ENCODE measurements around the gene TOP3B. TPM values are rescaled to one million over a fixed set of nuclear protein-coding genes. Genes with fewer than 3 reads are reported as not detected.

The TOP3B gene
- total and polyA plus RNA-seq, 2 experiments from 2014 or later = 35.7 to 77.7 TPM

DNA sequence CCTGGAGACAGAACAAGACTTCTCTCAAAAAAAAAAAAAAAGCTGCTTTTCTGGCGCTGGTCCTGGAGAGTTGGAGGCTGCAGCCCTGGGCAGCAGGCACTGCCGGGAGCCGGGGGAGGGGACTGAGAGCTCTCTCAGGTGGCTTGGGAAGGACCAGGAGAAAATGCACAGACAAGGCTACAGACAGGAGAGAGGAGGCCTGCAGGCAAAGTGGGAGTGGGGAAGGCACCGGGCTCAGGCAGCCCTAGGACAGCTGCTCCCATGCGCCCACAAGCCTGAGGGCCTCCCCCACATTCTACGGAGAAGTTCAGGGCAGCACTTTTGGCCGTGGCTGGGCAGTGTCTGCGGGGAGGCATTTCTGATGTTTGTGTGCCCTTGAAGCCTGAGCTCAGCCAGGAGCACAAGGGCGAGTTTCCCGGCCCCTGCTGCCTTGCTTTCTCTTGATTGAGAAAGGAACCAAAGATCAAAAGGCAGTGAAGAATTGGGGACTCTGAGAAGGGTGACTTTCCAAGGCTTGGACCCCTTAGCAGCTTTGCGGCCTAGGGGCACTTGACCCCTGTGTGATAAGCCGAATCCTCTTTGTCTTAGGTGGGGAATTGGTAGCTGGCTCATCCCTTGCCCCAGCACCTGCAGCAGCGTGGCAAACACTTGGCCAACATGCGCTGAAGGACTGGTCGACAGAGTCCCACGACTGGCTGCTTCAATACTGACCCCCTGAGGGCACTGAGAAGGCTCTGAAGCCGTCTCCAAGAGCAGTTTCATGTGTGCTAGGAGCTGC lies 65.2 kb downstream of the TOP3B start:
- H3K27me3 Mint-ChIP-seq (ENCODE audit: insufficient read depth, low read depth, poor library complexity) = peaks cover 22% of the 10 kb centered on the region
- no peaks in the 10 kb centered on the region for H3K27me3 ChIP-seq (ENCODE audit: insufficient read depth)
- no peak overlapping the region for H3K4me3 ChIP-seq
- no peaks in the 10 kb centered on the region for H3K36me3 ChIP-seq (ENCODE audit: insufficient read depth)
- H3K27ac ChIP-seq (ENCODE audit: low read depth) = no peak overlapping the region
- H3K4me3 Mint-ChIP-seq = no peak overlapping the region
- no peaks in the 10 kb centered on the region; the same call in 1 of the 2 replicates for H4K20me1 ChIP-seq (replicated peaks; ENCODE audit: insufficient read depth)
- peak; percentile 55 for DNase-seq (ENCODE audit: low spot score)
- peaks cover 47% of the 10 kb centered on the region for H3K4me1 Mint-ChIP-seq
- H3K79me2 ChIP-seq (replicated peaks; ENCODE audit: insufficient read depth) = no peaks in the 10 kb centered on the region
- no peak overlapping the region; the same call in 1 of the 2 replicates for H3K27ac Mint-ChIP-seq
- peak overlapping the region; percentile 52; the same call in 1 of the 2 replicates for H2AFZ ChIP-seq
- no peaks in the 10 kb centered on the region for H3K9me2 ChIP-seq (ENCODE audit: insufficient read depth)
- H3F3A ChIP-seq (replicated peaks; ENCODE audit: low read depth) = peaks cover 3% of the 10 kb centered on the region
- H3K9me3 Mint-ChIP-seq = no peaks in the 10 kb centered on the region
- ATAC-seq = peak; percentile 36
- H3K4me2 ChIP-seq = peak overlapping the region; percentile 64
- no peaks in the 10 kb centered on the region for H3K36me3 Mint-ChIP-seq (ENCODE audit: low read depth)
- H3K4me1 ChIP-seq (ENCODE audit: insufficient read depth) = peaks cover 40% of the 10 kb centered on the region
- TF ChIP-seq NANOG (IDR thresholded peaks at IDR 0.05; ENCODE audit: borderline replicate concordance) (no peak), STAT1 (IDR thresholded peaks at IDR 0.05; ENCODE audit: unreplicated experiment) (no peak)
- TF ChIP-seq, protein P1, sequence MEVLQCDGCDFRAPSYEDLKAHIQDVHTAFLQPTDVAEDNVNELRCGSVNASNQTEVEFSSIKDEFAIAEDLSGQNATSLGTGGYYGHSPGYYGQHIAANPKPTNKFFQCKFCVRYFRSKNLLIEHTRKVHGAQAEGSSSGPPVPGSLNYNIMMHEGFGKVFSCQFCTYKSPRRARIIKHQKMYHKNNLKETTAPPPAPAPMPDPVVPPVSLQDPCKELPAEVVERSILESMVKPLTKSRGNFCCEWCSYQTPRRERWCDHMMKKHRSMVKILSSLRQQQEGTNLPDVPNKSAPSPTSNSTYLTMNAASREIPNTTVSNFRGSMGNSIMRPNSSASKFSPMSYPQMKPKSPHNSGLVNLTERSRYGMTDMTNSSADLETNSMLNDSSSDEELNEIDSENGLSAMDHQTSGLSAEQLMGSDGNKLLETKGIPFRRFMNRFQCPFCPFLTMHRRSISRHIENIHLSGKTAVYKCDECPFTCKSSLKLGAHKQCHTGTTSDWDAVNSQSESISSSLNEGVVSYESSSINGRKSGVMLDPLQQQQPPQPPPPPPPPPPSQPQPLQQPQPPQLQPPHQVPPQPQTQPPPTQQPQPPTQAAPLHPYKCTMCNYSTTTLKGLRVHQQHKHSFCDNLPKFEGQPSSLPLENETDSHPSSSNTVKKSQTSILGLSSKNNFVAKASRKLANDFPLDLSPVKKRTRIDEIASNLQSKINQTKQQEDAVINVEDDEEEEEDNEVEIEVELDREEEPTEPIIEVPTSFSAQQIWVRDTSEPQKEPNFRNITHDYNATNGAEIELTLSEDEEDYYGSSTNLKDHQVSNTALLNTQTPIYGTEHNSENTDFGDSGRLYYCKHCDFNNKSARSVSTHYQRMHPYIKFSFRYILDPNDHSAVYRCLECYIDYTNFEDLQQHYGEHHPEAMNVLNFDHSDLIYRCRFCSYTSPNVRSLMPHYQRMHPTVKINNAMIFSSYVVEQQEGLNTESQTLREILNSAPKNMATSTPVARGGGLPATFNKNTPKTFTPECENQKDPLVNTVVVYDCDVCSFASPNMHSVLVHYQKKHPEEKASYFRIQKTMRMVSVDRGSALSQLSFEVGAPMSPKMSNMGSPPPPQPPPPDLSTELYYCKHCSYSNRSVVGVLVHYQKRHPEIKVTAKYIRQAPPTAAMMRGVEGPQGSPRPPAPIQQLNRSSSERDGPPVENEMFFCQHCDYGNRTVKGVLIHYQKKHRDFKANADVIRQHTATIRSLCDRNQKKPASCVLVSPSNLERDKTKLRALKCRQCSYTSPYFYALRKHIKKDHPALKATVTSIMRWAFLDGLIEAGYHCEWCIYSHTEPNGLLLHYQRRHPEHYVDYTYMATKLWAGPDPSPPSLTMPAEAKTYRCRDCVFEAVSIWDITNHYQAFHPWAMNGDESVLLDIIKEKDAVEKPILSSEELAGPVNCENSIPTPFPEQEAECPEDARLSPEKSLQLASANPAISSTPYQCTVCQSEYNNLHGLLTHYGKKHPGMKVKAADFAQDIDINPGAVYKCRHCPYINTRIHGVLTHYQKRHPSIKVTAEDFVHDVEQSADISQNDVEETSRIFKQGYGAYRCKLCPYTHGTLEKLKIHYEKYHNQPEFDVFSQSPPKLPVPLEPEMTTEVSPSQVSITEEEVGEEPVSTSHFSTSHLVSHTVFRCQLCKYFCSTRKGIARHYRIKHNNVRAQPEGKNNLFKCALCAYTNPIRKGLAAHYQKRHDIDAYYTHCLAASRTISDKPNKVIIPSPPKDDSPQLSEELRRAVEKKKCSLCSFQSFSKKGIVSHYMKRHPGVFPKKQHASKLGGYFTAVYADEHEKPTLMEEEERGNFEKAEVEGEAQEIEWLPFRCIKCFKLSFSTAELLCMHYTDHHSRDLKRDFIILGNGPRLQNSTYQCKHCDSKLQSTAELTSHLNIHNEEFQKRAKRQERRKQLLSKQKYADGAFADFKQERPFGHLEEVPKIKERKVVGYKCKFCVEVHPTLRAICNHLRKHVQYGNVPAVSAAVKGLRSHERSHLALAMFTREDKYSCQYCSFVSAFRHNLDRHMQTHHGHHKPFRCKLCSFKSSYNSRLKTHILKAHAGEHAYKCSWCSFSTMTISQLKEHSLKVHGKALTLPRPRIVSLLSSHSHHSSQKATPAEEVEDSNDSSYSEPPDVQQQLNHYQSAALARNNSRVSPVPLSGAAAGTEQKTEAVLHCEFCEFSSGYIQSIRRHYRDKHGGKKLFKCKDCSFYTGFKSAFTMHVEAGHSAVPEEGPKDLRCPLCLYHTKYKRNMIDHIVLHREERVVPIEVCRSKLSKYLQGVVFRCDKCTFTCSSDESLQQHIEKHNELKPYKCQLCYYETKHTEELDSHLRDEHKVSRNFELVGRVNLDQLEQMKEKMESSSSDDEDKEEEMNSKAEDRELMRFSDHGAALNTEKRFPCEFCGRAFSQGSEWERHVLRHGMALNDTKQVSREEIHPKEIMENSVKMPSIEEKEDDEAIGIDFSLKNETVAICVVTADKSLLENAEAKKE (CRISPR knock-in tag; IDR thresholded peaks at IDR 0.05) = no peak

DNA sequence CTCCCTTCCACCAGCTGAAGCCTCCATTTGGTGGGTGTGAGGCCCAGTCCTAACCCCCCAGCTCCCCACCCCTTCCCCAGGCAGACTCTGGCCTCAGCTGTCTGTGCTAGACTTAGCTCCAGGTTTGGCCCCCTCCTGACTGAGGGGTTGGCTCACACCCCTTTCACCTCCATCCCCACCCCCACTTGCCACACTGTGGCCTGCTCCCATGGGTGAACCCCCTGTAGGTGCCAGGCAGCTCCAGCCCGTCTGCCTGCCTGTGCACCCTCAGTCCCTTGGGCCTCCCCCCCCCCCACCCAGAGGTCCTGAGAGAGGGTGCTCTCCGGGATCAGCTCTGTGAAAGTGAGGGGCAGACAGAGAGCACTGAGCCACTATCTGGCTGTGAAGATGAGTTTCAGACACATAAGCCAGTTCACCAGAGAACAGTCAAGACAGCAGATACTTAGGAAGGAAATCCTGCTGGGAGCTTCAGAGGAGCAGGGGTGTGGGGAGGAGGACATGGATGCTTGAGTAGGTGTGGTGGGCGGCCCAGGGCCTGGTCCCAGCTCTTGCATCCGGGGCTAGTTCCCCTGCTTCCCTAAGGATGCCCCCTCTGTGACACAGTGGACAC lies 66.2 kb downstream of the TOP3B start:
- no peaks in the 10 kb centered on the region for H3K36me3 Mint-ChIP-seq (ENCODE audit: low read depth)
- no peaks in the 10 kb centered on the region for H3K9me2 ChIP-seq (ENCODE audit: insufficient read depth)
- peaks cover 31% of the 10 kb centered on the region for H3K4me1 ChIP-seq (ENCODE audit: insufficient read depth)
- no peak for ATAC-seq
- no peak for DNase-seq (ENCODE audit: low spot score)
- no peak overlapping the region for H3K4me2 ChIP-seq
- no peak overlapping the region for H3K4me3 Mint-ChIP-seq
- H3K27ac Mint-ChIP-seq = no peak overlapping the region
- H3K36me3 ChIP-seq (ENCODE audit: insufficient read depth) = no peaks in the 10 kb centered on the region
- no peaks in the 10 kb centered on the region for H3K27me3 ChIP-seq (ENCODE audit: insufficient read depth)
- H3K4me1 Mint-ChIP-seq = peaks cover 37% of the 10 kb centered on the region
- H3K79me2 ChIP-seq (replicated peaks; ENCODE audit: insufficient read depth) = no peaks in the 10 kb centered on the region
- H3K9me3 Mint-ChIP-seq = no peaks in the 10 kb centered on the region
- H2AFZ ChIP-seq = no peak overlapping the region; the same call in 1 of the 2 replicates
- no peak overlapping the region for H3K27ac ChIP-seq (ENCODE audit: low read depth)
- H3F3A ChIP-seq (replicated peaks; ENCODE audit: low read depth) = peaks cover 3% of the 10 kb centered on the region
- peaks cover 19% of the 10 kb centered on the region for H3K27me3 Mint-ChIP-seq (ENCODE audit: insufficient read depth, low read depth, poor library complexity)
- no peak overlapping the region for H3K4me3 ChIP-seq
- H4K20me1 ChIP-seq (replicated peaks; ENCODE audit: insufficient read depth) = no peaks in the 10 kb centered on the region; the same call in 1 of the 2 replicates
- no peak for TF ChIP-seq ETS1 (IDR thresholded peaks at IDR 0.05)
- TF ChIP-seq, protein P2, sequence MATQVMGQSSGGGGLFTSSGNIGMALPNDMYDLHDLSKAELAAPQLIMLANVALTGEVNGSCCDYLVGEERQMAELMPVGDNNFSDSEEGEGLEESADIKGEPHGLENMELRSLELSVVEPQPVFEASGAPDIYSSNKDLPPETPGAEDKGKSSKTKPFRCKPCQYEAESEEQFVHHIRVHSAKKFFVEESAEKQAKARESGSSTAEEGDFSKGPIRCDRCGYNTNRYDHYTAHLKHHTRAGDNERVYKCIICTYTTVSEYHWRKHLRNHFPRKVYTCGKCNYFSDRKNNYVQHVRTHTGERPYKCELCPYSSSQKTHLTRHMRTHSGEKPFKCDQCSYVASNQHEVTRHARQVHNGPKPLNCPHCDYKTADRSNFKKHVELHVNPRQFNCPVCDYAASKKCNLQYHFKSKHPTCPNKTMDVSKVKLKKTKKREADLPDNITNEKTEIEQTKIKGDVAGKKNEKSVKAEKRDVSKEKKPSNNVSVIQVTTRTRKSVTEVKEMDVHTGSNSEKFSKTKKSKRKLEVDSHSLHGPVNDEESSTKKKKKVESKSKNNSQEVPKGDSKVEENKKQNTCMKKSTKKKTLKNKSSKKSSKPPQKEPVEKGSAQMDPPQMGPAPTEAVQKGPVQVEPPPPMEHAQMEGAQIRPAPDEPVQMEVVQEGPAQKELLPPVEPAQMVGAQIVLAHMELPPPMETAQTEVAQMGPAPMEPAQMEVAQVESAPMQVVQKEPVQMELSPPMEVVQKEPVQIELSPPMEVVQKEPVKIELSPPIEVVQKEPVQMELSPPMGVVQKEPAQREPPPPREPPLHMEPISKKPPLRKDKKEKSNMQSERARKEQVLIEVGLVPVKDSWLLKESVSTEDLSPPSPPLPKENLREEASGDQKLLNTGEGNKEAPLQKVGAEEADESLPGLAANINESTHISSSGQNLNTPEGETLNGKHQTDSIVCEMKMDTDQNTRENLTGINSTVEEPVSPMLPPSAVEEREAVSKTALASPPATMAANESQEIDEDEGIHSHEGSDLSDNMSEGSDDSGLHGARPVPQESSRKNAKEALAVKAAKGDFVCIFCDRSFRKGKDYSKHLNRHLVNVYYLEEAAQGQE (IDR thresholded peaks at IDR 0.05; ENCODE audit: unreplicated experiment) = no peak

Measured in GM23338 (cell line).